GM06990 (cell line): ENCODE results near the gene ACOX1.

Source experiments
- DNase-seq: peaks from one replicate; pipeline ENCODE4 v3.0.0-alpha.2; 2011; ENCODE audit not compliant: insufficient read length; ENCODE audit errors: extremely low read depth
- H3K27me3 ChIP-seq: replicated peaks from 2 replicates; pipeline ENCODE4 v1.6.0; 2011; ENCODE audit warnings: low read length; ENCODE audit not compliant: control insufficient read depth, insufficient read depth
- H3K36me3 ChIP-seq: 2 replicates; pipeline ENCODE4 v1.5.1; 2011; ENCODE audit warnings: low read length; ENCODE audit not compliant: control insufficient read depth, insufficient read depth
- H3K4me3 ChIP-seq: replicated peaks from 2 replicates; pipeline ENCODE4 v1.5.1; 2011; ENCODE audit warnings: low read depth, mild to moderate bottlenecking, control low read depth, low read length
- CTCF ChIP-seq: IDR thresholded peaks from 2 replicates; pipeline ENCODE4 v1.5.1; 2011; ENCODE audit warnings: low read length, control low read depth, mild to moderate bottlenecking, inconsistent platforms; ENCODE audit not compliant: insufficient read depth, poor library complexity, severe bottlenecking

Gene ACOX1

GRCh38 chr17:75942473-75942872 is 36.5 kb downstream of the ACOX1 start:
- no peak overlapping the region for H3K4me3 ChIP-seq
- peaks cover 2% of the 10 kb centered on the region for H3K36me3 ChIP-seq
- no peak for TF ChIP-seq CTCF
- H3K27me3 ChIP-seq, result no peaks in the 10 kb centered on the region
- DNase-seq, result no peak

GRCh38 chr17:75941442-75941819 is 37.5 kb downstream of the ACOX1 start:
- peak overlapping the region; percentile 89 for H3K4me3 ChIP-seq
- TF ChIP-seq CTCF, result no peak
- DNase-seq, result no peak
- H3K36me3 ChIP-seq, result no peaks in the 10 kb centered on the region; the same call in 1 of the 2 replicates
- no peaks in the 10 kb centered on the region for H3K27me3 ChIP-seq

- Histone ChIP-seq H3K27me3 (no peaks in the 10 kb centered on the region), H3K36me3 (no peaks in the 10 kb centered on the region), H3K4me3 (peak within 1 kb of the TSS; percentile 89)
- no peak for TF ChIP-seq CTCF
- DNase-seq, result peak; percentile 89
Measured at GRCh38 chr17:75940727-75941441, 38.1 kb downstream of the ACOX1 start, which contains the start of gene FBF1. TSS of gene FBF1 (minus strand) at chr17:75941042. CDS start at chr17:75938149, 2,893 bp downstream.

GRCh38 chr17:75937652-75938051 is 41.3 kb downstream of the ACOX1 start:
- DNase-seq, result no peak
- no peaks in the 10 kb centered on the region for H3K36me3 ChIP-seq
- no peak for TF ChIP-seq CTCF
- no peak overlapping the region for H3K4me3 ChIP-seq
- no peaks in the 10 kb centered on the region for H3K27me3 ChIP-seq

- Histone ChIP-seq H3K27me3 (no peaks in the 10 kb centered on the region), H3K4me3 (no peak overlapping the region), H3K36me3 (no peaks in the 10 kb centered on the region)
- DNase-seq, result no peak
- TF ChIP-seq CTCF, result no peak
Measured at GRCh38 chr17:75933808-75934207, 45.2 kb downstream of the ACOX1 start.
